Stimulated activated CD4-positive, alpha-beta T cell treated with anti-CD3 and anti-CD28 coated beads, Interleukin-4, amount 100 ng/mL, for 48 hours (primary cell): Measurements from ENCODE around the gene TBCD.
"Not testable (repeated sequence)": the region's sequence is repeated elsewhere in the genome, so short reads cannot be mapped to it uniquely, and the experiment has no call there.

Experiments
- DNase-seq, 2 donors: peaks; one replicate each; pipeline ENCODE4 v3.0.0-alpha.2; 2020; ENCODE audit warnings: low read depth in 2 of 2

Gene TBCD

DNA sequence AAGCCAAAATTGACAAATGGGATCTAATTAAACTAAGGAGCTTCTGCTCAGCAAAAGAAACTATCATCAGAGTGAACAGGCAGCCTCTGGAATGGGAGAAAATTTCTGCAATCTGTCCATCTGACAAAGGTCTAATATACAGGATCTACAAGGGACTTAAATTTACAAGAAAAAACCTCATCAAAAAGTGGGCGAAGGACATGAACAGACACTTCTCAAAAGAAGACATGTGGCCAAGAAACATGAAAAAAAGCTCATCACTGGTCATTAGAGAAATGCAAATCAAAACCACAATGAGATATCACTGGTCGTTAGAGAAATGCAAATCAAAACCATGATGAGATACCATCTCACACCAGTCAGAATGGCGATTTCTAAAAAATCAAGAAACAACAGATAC lies 203.2 kb downstream of the TBCD start:
- DNase-seq, result not testable (repeated sequence)

DNA sequence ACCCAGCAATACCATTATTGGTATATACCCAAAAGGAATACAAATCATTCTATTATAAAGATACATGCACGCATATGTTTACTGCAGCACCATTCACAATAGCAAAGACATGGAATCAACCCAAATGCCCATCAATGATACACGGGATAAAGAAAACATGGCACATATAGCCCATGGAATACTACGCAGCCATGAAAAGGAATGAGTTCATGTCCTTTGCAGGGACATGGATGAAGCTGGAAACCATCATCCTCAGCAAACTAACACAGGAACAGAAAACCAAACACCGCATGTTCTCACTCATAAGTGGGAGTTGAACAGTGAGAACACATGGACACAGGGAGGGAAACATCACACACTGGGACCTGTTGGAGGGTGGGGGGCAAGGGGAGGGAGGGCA lies 203.8 kb downstream of the TBCD start:
- DNase-seq, result not testable (repeated sequence)

DNA sequence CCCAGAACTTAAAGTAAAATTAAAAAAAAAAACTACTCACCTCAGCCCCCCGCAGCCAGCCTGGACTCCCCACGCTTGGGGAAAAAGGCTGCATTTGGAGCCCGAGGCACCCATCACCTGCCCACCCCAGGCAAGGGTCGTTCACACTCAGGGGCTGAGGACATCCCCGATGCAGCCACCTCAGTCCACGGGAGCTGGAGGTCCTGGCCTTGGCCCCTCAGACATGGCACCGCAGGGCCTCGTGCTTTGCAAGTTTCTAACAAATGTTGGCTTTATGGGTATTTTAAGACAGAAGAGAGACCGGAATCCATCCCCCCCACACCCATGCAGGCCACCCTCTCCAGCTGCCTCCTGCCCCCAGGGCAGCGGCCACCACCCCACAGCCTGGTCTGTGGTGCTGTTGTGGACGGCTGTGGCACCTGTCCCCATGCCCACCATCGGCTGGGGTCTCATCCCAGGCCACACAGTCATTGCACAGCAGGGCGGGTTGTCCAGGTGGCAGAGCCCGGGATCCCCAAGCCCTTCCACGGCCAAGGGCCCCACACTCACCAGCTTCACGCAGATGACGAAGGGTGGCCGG lies 204.4 kb downstream of the TBCD start:
- no peak for DNase-seq

DNA sequence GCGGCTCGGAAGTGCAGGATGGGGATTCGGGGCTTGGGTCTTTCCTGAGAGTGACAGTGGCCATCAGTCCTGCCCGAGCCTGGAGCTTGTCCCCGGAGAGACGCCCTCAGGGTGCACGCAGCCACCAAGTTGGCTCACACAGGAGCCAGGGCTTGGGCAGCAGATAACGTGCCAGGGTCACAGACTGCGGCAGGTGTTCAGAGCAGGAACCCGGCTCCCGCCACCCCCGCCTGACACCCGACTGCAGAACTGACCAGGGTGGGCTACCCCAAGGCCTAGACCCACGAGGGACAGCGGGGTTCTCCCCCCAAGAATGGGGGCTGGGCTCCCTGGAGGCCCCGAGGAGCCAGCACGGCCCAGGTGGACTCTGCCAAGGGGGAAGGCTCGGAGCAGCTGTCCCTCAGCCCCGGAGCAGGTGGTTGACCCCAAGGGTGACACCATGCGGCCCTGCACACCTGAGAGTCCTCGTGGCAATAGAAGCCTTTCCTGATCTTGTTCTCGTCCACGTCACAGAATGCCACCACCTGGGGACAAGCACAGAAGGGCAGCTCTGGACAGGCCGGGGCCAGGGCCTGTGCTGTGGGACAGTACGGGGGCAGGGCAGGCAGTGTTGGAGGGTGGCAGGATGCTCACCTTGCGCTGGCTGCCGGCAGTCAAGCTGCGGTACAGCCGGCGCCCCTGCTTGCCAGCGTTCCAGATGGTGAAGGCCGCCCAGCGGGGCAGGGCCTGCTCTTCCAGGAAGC lies 205.0 kb downstream of the TBCD start:
- DNase-seq, result no peak

DNA sequence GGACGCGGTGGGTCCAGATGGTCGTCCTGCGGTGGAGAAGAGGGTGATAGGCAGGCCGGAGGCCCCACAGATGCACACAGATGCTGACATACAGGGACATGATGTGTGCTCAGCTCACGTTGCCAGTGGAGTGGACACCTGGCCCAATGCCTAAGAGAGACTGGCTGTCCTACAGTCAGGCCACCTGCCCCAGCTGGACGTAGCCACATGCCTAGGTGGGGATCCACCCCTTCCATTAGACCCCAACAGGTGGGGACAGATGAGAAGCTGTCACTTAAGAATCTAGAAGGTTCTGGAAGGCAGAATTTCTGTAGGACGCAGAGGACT lies 205.6 kb downstream of the TBCD start:
- DNase-seq, result no peak

DNA sequence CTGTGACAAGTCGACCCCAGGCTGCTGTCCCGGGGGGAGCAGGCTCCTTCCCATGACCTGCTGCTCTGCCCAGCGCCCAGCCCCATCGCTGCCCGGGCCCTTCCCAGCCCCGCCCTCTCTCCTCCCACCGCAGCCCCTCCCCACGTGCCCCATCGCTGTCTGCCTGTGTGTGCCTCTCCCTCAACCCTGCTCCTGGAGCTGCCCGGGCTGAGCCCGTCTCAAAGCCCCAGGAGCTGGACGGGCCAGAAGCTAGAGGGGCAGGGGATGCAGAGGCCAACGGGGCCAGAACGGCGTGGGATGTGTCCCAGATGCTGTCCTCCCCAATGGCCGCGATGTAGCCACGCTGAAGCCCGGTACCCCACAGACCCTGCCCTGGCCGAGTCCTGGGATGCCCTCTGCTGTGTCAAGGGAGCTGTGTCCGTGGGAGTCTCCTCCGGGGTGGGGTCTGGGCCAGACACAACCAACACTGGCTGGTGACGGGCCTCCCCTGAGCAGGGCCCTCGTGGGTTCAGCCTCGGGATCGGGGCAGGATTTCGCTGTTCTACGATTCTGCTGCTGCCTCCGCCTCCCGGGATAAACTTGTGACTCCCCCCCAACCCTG lies 206.2 kb downstream of the TBCD start:
- DNase-seq, result no peak

- DNase-seq, result no peak
These were observed 207.5 kb downstream of the TBCD start for GRCh38 chr17:82959242-82959930.

GRCh38 chr17:82959990-82960418 lies 208.1 kb downstream of the TBCD start:
- DNase-seq, result no peak

DNA sequence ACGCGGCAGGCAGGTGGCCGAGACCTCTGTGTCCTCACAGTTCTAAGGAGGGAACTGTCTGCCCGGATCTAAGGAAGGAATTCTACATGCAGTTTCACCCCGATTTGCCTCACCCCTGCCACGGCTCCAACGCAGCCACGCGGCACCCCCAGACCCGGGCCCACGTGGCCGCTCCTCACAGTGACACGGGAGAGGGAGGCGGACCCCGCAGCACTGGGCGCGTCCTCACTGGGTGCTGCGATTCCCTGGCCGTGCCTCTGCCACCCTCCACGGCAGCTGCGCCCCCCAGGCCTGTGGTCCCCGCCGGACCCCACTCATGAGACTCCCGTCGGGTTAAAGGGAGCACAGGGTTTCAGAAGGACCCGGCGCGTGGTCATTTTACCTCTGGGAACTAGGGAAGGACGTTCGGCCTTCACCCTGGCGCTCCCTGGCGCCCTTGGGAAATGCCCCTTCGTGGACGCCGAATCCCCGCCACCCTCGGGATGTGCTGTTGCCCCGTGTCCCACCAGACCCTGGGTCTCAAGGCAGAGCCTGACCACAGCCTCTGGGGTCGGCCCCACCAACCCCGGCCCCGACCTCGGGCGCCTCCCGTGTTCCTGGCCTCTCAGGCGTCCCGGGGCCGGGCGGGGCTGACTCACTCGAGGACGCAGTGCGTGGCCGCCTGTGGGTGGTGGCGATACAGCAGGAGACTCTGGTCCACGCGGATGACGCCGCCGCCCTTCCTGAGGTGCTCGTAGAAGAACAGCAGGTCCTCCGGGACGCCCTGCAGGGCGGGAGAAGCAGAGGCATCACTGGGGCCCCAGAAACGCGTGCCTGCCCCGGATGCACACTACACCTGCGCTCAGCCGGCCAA lies 208.8 kb downstream of the TBCD start:
- DNase-seq, result no peak

DNA sequence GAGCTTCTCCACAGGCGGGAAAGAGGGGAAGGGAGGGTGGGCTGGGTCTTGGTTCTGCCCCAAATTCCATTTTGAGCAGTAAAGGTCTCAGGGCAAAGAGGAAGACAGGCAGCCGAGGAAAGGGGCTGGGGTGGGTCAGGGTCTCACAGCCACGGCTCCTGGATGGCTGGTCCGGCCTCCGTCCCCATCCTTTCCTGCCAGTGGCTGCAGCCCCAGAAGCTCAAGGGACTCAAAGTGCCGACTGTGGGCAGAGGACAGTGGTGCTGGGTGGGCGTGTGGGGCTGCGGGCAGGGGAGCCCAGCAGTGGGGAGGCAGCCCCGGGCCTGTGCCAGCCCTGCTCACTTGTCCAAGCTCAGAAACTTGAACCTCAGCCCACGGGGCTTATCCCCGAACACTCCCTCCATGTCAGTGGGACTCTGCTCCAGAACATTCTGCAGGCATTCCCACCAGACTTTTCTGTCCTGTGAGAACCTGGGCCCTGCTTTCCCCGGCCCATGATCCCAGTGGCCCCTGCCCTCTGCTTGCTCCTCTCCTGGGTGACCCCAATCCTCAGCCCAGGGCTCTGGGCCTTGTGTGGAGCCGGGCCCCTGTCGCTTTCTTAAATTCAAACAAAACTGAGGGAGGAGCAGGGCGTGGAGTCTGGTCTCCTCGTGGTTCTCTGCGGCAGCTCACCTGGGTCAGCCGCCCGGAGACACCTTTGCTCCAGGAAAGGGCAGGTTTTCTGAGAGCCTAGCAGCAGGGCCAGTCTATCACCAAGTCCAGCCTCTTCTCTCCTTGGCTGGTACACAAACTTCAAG lies 209.7 kb downstream of the TBCD start:
- no peak for DNase-seq

DNA sequence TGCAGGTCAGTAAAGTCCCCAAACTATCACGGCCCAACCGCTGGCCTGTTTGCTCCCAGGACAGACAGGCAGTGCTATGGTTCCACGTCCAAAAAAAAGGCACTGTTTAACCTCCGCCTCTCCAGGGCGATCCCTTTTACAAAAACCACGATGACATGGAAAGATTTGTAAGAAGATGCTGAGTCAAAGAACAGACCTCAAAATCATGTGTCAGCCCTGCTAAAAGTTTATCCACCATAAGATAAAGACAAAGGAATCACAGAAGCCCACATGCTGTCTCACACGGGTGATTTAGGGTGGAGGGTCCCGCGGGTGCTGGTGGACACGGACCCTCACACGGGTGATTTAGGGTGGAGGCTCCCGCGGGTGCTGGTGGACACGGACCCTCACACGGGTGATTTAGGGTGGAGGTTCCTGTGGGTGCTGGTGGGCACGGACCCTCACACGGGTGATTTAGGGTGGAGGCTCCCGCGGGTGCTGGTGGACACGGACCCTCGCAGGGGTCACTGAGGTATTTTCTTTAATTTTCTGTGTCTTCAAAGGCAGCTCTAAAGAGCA lies 210.4 kb downstream of the TBCD start:
- DNase-seq, result no peak

DNA sequence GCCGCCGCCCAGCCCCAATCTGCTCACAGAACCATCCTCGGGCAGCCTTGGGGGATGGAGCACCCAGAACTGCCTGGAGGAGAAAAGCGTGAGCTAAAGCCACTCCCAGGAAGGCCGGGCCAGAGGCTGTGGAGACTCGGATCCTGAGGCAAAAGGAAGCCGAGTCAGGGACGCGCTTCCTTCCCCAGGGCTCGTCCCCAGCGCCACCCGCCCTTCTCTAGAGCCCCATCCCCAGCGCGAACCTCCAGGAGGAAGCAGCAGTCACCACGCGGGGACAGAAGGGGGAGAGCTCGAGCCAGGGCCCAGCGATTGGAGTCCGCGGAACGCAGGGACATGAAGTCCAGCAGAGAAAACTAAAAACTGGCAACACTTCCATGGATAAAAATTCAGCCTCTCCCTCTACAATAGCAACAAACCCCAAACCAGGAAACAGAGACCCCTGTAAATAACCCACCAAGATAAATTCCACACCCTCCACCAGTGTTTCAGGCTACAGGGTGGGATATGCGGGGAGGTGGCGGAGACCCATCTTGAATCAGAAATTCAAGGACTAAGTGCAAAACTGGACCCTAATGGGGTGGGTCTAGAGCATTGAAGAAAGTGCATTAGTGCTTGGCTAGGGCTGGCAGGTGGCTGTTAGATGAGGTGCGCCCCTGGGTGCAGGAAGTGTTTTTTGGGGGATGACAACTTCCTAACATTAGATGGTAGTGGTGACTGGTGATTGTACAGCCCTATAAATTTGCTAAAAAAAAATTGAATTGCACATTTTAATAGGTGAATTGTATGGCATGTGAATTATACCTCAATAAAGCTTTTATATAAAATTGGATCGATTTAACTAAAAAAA lies 211.5 kb downstream of the TBCD start:
- DNase-seq, result no peak

DNA sequence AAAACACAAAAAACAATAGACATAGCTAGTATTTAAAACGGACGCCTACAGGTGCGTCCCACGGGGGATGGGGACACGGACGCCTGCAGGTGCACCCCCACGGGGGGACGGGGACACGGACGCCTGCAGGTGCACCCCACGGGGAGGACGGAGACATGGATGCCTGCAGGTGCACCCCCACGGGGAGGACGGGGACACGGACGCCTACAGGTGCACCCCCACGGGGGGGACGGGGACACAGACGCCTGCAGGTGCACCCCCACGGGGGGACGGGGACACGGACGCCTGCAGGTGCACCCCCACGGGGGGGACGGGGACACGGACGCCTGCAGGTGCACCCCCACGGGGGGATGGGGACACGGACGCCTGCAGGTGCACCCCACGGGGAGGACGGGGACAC lies 212.6 kb downstream of the TBCD start:
- not testable (repeated sequence) for DNase-seq

- no peak for DNase-seq
These were observed 213.0 kb downstream of the TBCD start for GRCh38 chr17:82964851-82965341.

GRCh38 chr17:82965371-82965770 lies 213.5 kb downstream of the TBCD start:
- DNase-seq, result no peak

DNA sequence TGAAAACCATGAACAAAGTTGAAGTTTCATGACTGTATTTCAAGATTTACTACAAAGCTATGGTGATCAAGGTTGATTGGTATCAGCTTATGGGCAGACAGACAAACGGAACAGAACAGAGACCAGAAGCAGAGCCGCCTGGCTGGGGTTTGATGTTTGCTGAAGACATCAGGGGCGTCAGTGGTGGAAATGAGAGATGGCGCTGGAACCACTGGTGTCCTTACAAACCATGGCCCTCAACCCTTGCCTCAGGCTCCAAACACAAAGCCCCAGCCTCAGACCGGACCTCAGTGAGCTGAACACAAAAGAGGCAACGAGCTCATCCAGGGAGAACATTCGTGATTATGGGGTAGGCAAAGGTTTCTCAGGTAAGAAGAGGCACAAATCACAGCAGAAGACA lies 214.6 kb downstream of the TBCD start:
- DNase-seq, result no peak

DNA sequence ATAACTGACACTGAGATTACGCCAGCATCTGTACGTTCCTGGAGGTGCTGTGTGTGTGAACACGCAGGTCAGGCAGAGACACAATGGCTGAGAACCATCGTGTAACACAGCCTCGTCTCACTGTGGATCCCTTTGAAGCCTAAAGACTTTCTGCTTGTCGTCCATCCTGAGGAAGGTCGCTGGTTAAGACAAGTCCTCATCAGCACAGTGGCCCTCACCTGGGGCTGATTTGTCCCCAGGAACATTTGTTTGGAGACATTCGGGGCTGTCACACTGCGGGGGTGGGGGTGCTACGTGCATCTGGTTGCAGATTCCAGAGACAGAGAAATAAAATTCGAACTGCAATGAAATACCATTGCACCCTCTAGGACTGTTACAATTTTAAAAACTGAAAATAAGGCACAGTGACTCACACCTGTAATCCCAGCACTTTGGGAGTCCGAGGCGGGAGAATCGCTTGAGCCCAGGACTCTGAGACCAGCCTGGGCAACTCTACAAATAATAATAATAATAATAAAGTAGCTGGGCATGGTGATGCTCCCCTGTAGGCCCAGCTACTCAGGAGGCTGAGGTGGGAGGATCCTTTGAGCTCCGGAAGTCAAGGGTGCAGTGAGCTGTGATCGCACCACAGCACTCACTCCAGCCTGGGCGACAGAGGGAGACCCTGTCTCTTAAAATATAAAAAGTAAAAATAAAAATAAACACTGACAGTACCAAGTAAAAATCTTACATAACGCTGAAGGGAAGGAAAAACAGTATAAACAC lies 215.6 kb downstream of the TBCD start:
- DNase-seq, result no peak

- not testable (repeated sequence) for DNase-seq
These were observed 216.4 kb downstream of the TBCD start for GRCh38 chr17:82968033-82968841.
